GM19193 (cell line): ENCODE results near the gene CHST1.

ENCODE experiments used
- POLR2A ChIP-seq: IDR thresholded peaks from 4 replicates; pipeline ENCODE4 v1.6.1; 2011; ENCODE audit not compliant: insufficient read depth, insufficient read length; ENCODE audit errors: extremely low read depth

The CHST1 gene

DNA sequence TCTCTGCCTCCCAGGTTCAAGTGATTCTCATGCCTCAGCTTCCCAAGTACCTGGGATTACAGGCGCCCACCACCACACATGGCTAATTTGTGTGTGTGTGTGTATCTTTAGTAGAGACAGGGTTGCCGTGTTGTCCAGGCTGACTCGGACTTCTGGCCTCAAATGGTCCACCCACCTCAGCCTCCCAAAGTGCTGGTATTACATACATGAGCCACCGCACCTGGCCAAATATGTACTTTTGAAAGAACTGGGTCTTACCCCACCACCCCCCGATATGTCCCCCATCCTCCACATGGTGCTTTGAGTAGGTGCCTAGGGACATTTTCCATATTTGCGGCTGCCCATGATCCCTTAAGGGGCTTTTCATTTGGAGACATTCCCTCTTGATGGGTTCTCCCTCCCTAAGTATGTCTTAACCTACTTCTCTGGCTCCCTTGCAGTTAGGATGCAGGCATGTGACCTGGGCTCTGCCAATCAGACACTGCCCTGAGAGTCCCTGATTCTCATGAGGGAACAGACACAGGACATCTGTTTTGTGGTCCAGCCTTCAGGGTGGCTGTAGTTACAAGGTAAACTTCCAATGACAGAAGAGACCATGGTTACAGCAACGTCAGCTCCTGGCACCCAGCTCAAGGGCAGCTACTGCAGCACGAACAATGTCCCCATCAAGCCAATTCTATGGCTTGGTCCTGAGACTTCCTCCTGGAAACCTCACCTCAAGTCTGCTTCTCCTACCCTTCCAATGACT, 48.4 kb downstream of the CHST1 start:
- TF ChIP-seq POLR2A: no peak

DNA sequence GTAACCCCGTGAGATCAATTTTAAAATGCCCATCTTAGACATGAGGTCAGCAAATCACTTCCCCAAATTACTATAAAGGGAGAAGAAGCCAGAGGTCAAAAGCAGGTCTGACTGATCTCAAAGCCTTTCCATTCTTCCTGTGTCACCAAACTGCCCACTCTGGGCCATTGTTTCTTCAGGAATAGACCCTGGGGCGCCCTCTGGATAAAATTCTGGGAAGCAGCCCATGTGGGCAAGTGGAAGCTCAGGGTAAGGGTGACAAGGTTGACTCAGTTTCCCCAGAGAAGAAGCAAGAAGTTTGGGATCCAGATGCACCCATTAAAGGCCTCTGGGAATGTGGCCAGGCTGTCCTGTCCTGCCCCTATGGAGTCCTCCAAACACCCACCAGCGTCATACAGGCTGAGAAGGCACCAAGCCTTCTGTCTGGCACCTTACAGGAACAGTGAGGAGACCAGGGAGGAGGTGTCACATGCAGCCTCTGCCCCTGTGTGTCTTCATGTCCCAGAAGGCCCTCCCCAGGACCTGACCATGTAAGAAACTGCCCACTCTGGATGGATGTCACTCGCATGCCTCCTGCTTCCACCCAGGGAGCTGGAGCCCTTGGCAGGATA, 50.1 kb downstream of the CHST1 start:
- TF ChIP-seq POLR2A: no peak

DNA sequence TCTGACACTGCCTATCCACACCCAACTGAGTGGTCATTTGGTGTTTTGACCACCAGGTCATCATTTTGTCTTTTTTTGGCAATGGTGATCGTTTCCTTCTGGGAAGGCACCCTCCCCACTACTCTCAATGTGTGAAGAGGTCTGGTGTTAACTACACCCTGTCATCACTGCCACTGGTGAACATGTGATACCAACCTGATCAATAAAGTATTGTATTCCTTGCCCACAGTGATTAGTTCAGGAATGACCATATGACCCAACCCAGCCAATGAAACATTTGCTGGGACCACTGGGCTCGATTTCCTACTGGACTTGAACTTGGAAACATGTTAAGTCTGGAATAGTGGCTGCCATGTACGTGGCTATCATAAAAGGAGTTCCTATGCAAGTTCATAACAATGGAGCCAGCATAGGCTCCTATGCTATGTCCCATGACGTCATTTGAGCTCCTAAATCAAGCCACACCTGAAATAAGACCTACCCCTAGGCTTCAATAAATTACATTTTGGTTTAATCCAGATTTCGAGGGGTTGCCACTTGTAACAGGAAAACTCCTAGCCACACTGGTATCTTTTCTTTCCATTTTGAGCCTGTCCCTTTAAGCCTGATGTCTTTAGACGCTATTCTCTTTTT, 51.1 kb downstream of the CHST1 start:
- no peak for TF ChIP-seq POLR2A

DNA sequence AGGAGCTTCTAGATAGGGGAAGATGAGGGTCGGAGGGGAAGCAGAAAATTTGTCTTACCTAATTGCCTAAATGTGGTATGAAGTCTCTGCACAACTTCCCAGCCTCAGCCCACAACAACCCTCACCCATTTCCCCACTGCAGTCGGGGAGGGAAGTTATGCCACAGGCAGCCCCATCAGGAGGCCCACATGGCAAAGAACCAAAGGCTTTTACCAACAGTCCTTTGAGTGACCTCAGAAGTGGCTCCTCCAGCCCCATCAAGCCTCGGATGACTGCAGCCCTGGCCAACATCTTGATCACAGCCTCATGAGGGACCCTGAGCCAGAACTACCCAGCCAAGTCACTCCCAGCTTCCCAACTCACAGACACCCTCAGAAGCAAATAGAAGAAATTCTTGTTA, 54.8 kb downstream of the CHST1 start:
- TF ChIP-seq POLR2A: no peak

DNA sequence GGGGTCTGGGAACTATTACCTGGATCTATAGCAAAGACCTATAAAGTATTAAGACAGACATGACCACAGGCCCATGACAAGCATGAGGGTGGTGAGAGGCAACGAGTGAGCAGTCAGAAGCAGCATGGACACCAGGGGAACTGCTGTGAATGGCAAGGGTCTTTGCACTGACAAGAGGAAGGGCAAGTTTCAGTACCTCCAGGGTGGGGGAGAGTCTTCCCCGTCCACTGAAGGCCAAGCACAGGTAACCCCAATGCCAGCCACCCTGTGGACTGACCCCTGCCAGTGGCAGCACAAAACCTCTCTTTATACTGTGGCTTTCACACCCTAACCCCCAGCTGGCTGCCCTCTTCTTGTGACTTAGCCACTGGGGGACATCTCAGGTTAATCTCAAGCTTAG, 55.5 kb downstream of the CHST1 start:
- TF ChIP-seq POLR2A: no peak

DNA sequence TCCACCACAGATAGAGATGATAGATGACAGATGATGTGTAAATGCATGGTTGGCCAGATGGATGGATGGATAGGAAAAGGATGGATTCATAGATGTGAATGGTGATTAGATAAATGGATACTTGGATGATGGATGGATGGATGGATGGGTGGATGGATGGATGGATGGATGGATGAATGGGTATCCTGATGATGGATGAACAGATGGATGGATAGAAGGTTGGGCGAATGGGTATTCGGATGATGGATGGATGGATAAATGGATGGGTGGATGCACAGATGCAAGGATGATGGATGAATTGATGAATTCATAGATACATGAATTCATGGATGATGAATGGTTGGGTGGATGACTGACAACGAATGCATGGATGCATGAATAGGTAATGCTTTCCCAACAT, 56.1 kb downstream of the CHST1 start:
- no peak for TF ChIP-seq POLR2A

DNA sequence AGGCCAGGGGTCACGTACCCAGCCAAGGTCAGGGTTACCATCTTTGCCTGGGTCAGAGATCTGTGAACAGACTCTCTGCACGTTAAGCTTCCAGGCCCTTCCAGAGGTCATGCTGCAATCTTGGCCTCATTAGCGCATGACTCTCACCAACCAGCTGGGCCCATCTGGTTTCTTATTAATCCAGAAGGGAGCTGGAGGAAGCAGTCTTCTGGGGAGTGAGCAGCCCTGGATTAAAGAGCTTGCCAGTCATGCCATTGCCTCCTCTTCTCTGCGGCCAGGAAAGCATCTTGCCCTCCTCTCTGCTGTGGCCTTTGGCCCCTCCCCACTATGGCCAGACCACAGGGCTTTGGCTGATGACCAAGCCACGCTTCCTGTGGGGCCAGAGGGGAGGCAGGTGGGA, 57.4 kb downstream of the CHST1 start:
- TF ChIP-seq POLR2A: no peak

DNA sequence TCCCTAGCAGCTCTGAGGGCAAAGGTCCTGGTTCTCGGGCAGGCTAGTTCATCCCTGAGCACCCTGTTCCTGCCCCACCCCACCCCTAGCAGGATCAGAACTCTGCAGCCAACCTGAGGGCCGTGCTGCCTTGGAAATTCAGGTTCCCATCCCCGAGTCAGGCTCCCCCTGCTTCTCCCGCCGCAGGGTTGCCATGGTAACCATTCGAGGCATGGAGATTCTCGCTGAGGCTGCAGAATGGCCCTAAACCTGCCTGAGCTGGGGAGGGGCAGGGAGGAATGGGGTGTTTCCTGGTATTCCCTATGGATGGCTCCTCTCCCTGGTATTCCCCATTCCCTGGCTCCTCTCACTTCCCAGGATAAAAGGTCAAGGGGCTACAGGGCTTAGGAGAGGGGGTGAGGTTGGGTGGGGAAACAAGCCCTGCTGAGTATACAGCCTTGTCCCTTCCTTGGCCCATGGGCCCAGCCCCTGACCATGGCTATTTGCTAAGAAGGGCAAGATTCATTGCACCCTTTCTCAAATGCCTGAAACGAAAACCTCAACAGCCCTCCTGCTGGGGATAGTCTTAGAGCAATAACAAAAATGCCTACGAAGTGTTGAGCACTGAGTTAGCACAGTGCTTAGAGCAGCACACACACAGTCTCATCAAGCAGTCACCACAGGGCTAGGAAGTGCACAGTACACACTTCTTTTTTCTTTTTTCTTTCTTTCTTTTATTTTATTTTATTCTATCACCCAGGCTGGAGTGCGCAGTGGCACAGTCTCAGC, 58.7 kb downstream of the CHST1 start:
- TF ChIP-seq POLR2A: no peak

DNA sequence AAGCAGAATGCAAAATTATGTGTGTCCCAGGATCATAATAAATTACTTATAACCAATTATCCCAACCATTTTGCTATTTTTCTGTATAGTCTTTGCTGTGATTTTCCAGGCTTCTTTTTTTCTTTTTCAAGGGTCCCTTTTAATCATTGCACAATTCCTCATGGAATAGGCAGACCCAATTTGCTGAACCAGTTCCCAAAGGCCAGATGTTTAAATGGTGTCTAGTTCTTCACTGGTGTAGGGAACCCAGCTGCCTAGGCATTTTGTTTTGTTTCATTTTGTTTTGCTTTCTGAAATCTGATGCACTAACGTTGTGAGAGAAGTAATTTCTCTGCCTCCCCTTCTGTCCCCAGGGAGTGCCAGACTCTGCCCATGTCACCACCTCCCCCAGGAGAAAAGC, 60.4 kb downstream of the CHST1 start:
- no peak for TF ChIP-seq POLR2A

DNA sequence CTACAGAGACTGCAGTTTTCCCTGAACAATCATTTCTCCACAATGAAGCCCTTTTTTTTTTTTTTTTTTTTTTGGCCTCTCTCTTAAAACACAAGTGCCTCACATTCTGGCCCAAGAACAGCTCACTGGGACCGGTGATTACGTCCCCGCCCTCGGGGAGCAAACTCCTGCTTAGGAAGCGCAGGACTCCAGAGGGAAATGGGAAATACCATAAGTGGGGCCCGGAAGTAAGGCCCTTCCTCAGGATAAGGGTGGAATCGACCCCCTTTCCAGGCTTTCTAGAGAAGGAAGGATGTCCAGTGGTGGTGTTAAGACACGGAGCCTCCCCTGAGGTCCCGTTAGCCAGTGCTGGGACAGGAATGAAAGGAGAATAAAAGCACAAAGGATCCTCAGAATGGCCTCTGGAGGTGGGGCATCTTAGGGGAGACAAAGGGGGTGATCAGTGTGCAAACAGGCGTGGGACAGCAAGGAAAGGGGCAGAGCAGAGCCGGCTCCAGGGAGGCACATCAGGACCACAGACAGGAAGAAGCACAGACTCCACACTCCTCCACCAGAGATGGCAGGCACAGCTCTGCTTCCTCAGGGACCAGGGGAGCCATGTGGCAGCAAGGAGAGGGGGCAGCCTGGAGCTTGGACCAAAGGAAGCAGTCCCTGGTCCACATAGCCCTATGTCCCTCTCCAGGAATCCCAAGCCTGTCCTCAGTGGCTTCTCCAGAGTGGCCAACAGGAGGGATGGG, 61.3 kb downstream of the CHST1 start:
- no peak for TF ChIP-seq POLR2A

DNA sequence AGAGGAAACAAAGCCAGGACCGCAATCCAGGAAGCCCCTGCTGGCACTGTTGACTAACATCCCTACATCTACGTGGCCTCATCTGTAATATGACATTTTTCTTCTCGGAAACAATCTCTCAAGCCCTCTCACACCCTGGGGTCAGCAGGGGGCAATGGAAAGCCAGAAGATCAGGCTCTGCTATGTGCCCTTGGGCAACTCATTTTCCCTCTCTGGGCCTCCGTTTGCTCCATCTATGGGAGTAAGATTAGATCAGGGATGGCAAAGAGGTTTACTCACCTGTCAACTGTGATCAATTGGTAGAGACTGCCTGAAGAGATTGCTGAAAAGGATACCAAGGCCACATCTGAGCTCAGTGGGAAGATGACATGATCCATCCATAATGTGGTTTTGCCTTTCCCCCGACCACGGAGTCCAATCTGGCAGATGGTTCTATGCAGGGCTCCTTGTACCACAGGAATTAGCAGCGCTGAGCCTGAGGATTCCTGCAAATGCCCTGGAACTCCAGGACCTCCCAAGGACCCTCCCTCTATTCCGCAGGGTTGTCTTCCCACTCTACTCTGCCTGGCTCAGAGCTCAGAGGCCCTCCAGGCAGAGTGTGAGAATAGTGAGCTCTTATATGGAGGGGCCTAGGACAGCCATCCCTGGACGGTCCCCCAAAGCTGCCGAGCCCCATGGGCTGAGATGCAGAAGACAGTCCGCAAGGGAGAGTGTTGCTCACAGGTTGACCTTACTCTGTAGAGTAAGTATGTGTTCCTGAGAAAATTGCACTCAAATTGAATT, 66.1 kb downstream of the CHST1 start:
- no peak for TF ChIP-seq POLR2A
